Osteoblast (primary cell): ENCODE measurements around the gene ANGPT4. TPM values are rescaled to one million over a fixed set of nuclear protein-coding genes. Genes with fewer than 3 reads are reported as not detected.
A peak's percentile ranks its signal among the peaks of the same experiment; 100 is the strongest.

ENCODE experiments used
- DNase-seq: peaks from one replicate; pipeline ENCODE4 v3.0.0; 2011; ENCODE audit warnings: low spot score, mixed read lengths; ENCODE audit not compliant: insufficient read length; ENCODE audit errors: missing footprints
- H2AFZ ChIP-seq: 2 replicates; pipeline ENCODE4 v1.6.0; 2011; ENCODE audit warnings: mild to moderate bottlenecking, low read length
- H3K27ac ChIP-seq: 2 replicates; pipeline ENCODE4 v1.5.1; 2011; ENCODE audit warnings: mild to moderate bottlenecking, low read depth, low read length, moderate library complexity
- H3K27me3 ChIP-seq: 2 replicates; pipeline ENCODE4 v1.6.0; 2012; ENCODE audit warnings: mild to moderate bottlenecking, control low read depth, inconsistent platforms, low read length, moderate library complexity; ENCODE audit not compliant: insufficient read depth
- H3K36me3 ChIP-seq: 2 replicates; pipeline ENCODE4 v1.5.1; 2011; ENCODE audit warnings: mild to moderate bottlenecking, low read length, control low read depth, moderate library complexity; ENCODE audit not compliant: insufficient read depth
- H3K4me1 ChIP-seq: 2 replicates; pipeline ENCODE4 v1.5.1; 2011; ENCODE audit warnings: mild to moderate bottlenecking, low read length, control low read depth, moderate library complexity; ENCODE audit not compliant: insufficient read depth
- H3K4me2 ChIP-seq: 2 replicates; pipeline ENCODE4 v1.6.0; 2011; ENCODE audit warnings: mild to moderate bottlenecking, low read length; ENCODE audit not compliant: insufficient read depth
- H3K4me3 ChIP-seq: fragments of 200-600 bp; sonication (generic); 3 replicates; pipeline ENCODE4 v1.5.1; 2012; ENCODE audit warnings: mild to moderate bottlenecking, low read length, inconsistent platforms; ENCODE audit not compliant: insufficient read depth
- H3K79me2 ChIP-seq: 2 replicates; pipeline ENCODE4 v1.6.0; 2012; ENCODE audit warnings: mild to moderate bottlenecking, low read length, control low read depth, inconsistent platforms; ENCODE audit not compliant: insufficient read depth
- H3K9me3 ChIP-seq: 2 replicates; pipeline ENCODE4 v1.5.1; 2011; ENCODE audit warnings: low read depth, low read length, control low read depth
- H4K20me1 ChIP-seq: 2 replicates; pipeline ENCODE4 v1.6.0; 2012; ENCODE audit warnings: mild to moderate bottlenecking, low read length, control low read depth; ENCODE audit not compliant: insufficient read depth
- CTCF ChIP-seq: IDR thresholded peaks from 2 replicates; pipeline ENCODE4 v1.5.1; 2011; ENCODE audit warnings: mild to moderate bottlenecking, low read depth, low read length, moderate library complexity; ENCODE audit errors: extremely low read depth
- total RNA-seq: library from RNA; depleted of rRNA; stranded (reverse); fragments of >200 nt; gene quantifications from 2 replicates; pipeline ENCODE4 v1.2.3, GENCODE V29; 2012

ANGPT4 gene
- total RNA-seq, 1 donor, result under 0.01 TPM

GRCh38 chr20:956330-956951, 40.3 kb upstream of the ANGPT4 start:
- Histone ChIP-seq H3K4me3 (no peak overlapping the region), H3K36me3 (no peaks in the 10 kb centered on the region), H3K4me1 (no peaks in the 10 kb centered on the region), H3K4me2 (no peak overlapping the region), H3K27ac (no peak overlapping the region), H2AFZ (no peak overlapping the region), H3K9me3 (no peaks in the 10 kb centered on the region), H4K20me1 (no peaks in the 10 kb centered on the region), H3K27me3 (peaks cover 3% of the 10 kb centered on the region), H3K79me2 (no peaks in the 10 kb centered on the region)
- peak; percentile 92 for TF ChIP-seq CTCF
- peak; percentile 95 for DNase-seq

- H3K79me2 ChIP-seq, result no peaks in the 10 kb centered on the region
- no peak overlapping the region for H3K4me2 ChIP-seq
- H3K9me3 ChIP-seq, result no peaks in the 10 kb centered on the region
- no peak overlapping the region for H2AFZ ChIP-seq
- H3K27me3 ChIP-seq, result peaks cover 2% of the 10 kb centered on the region
- TF ChIP-seq CTCF, result no peak
- H3K4me3 ChIP-seq, result no peak overlapping the region
- H3K4me1 ChIP-seq, result no peaks in the 10 kb centered on the region
- DNase-seq, result no peak
- H3K36me3 ChIP-seq, result no peaks in the 10 kb centered on the region
- H4K20me1 ChIP-seq, result no peaks in the 10 kb centered on the region
- no peak overlapping the region for H3K27ac ChIP-seq
These were observed 39.5 kb upstream of the ANGPT4 start for GRCh38 chr20:955656-956055.

- Histone ChIP-seq H3K9me3 (no peaks in the 10 kb centered on the region), H4K20me1 (no peaks in the 10 kb centered on the region), H3K4me1 (no peaks in the 10 kb centered on the region), H3K4me2 (no peak overlapping the region), H3K4me3 (no peak overlapping the region), H3K27me3 (no peaks in the 10 kb centered on the region), H3K79me2 (no peaks in the 10 kb centered on the region), H3K27ac (no peak overlapping the region), H3K36me3 (no peaks in the 10 kb centered on the region), H2AFZ (no peak overlapping the region)
- no peak for TF ChIP-seq CTCF
- DNase-seq, result no peak
These were observed 39.0 kb upstream of the ANGPT4 start for GRCh38 chr20:955111-955510.

- Histone ChIP-seq H4K20me1 (no peaks in the 10 kb centered on the region), H3K79me2 (no peaks in the 10 kb centered on the region), H3K9me3 (no peaks in the 10 kb centered on the region), H3K4me3 (no peak overlapping the region), H2AFZ (no peak overlapping the region), H3K4me1 (no peaks in the 10 kb centered on the region), H3K27ac (no peak overlapping the region), H3K27me3 (no peaks in the 10 kb centered on the region), H3K4me2 (no peak overlapping the region), H3K36me3 (no peaks in the 10 kb centered on the region)
- no peak for DNase-seq
- TF ChIP-seq CTCF, result peak; percentile 37
These were observed 37.6 kb upstream of the ANGPT4 start for GRCh38 chr20:953742-954141.
